Measurements from ENCODE around the gene NAP1L4.

GRCh38 chr11:2916114-2916891 is 75.8 kb downstream of the NAP1L4 start:
- no peak for TF ChIP-seq POLR2AphosphoS5 (IDR thresholded peaks at IDR 0.05; ENCODE audit: low read depth, low read length)
- no peak for TF ChIP-seq TAF1 (IDR thresholded peaks at IDR 0.05; ENCODE audit: low read depth, low read length)
- no peak for TF ChIP-seq POLR2A (IDR thresholded peaks at IDR 0.05; ENCODE audit: low read depth, low read length)
- TF ChIP-seq SPI1 (IDR thresholded peaks at IDR 0.05; ENCODE audit: low read depth, low read length) = no peak
